Skeletal muscle tissue (tissue), 4 donors: ENCODE data around the gene SRPRB. TPM values are rescaled to one million over a fixed set of nuclear protein-coding genes. Genes with fewer than 3 reads are reported as not detected.

Source experiments
- H3K27ac ChIP-seq: one replicate; pipeline ENCODE4 v1.7.0; 2013; ENCODE audit warnings: mild to moderate bottlenecking, low read depth, low read length, inconsistent platforms
- H3K27me3 ChIP-seq, 3 donors: one replicate each; pipeline ENCODE4 v1.7.0; 2013; ENCODE audit warnings: low read length in 3 of 3; ENCODE audit not compliant: control insufficient read depth in 3 of 3, insufficient read depth in 3 of 3
- H3K36me3 ChIP-seq, 3 donors: one replicate each; pipeline ENCODE4 v1.7.0; 2013; ENCODE audit warnings: low read length in 3 of 3; ENCODE audit not compliant: control insufficient read depth in 3 of 3, insufficient read depth in 3 of 3
- H3K4me1 ChIP-seq, 3 donors: one replicate each; pipeline ENCODE4 v1.7.0; 2013; ENCODE audit warnings: low read length in 3 of 3, mild to moderate bottlenecking in 3 of 3; ENCODE audit not compliant: control insufficient read depth in 3 of 3, insufficient read depth in 3 of 3
- H3K4me3 ChIP-seq, 3 donors: one replicate each; pipeline ENCODE4 v1.7.0; 2013; ENCODE audit warnings: low read length in 3 of 3
- H3K9ac ChIP-seq, 3 donors: one replicate each; pipeline ENCODE4 v1.7.0; 2013; ENCODE audit warnings: low read length in 3 of 3, mild to moderate bottlenecking in 3 of 3, moderate library complexity in 2 of 3, low read depth in 1 of 3
- H3K9me3 ChIP-seq, 3 donors: one replicate each; pipeline ENCODE4 v1.7.0; 2013; ENCODE audit warnings: low read length in 3 of 3; ENCODE audit not compliant: control insufficient read depth in 3 of 3
- total RNA-seq: library from RNA; depleted of rRNA; stranded (reverse); fragments of >200 nt; gene quantifications from one replicate; pipeline ENCODE4 v1.2.3, GENCODE V29; 2014
- donor health status: Osteomylitis.

Gene SRPRB, protein sequence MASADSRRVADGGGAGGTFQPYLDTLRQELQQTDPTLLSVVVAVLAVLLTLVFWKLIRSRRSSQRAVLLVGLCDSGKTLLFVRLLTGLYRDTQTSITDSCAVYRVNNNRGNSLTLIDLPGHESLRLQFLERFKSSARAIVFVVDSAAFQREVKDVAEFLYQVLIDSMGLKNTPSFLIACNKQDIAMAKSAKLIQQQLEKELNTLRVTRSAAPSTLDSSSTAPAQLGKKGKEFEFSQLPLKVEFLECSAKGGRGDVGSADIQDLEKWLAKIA
- total RNA-seq: 40.7 TPM

DNA sequence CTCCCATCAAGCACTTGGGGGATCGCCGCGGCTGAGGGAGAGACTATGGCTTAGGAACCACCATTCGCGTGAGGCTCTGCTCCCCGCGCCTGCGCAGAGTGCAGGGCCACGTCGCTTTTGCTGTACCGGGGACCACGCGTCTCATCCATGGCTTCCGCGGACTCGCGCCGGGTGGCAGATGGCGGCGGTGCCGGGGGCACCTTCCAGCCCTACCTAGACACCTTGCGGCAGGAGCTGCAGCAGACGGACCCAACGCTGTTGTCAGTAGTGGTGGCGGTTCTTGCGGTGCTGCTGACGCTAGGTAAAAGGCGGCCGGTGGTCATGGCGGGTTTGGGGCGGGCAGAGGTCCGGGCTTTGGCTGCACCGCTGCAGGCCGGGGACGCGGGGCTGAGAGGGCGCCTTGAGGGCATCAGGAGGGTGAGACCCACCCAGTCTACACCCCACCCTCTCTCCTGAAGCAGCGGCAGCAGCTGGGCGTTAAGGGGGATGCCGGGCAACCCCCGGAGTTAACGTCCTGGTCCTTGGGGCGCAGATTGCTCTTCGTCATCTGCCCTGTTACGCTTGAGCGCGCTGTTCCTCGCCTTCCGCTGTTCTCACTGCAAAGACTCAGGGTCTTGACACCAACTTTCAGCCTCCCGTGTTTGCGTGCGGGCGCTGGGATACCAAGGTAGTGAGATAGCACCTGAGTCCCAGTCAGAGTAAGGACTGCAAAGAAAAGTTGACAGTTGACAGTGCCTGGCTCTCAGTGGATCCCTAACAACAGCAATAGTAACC lies at the start of gene SRPRB:
SRPRB (plus strand) TSS at position 114 of the 774 bp plus-strand sequence; CDS start at position 148, 34 bp downstream.
- H3K4me1 ChIP-seq: peaks cover 0 to 8% (median 6%) of the 10 kb centered on the region in 3 donors
- no peaks in the 10 kb centered on the region for H3K9me3 ChIP-seq
- peaks cover 9 to 15% (median 10%) of the 10 kb centered on the region in 3 donors for H3K36me3 ChIP-seq
- H3K9ac ChIP-seq: peak within 1 kb of the TSS; percentile 80 to 88 (median 81)
- no peak within 1 kb of the TSS for H3K27ac ChIP-seq
- no peaks in the 10 kb centered on the region for H3K27me3 ChIP-seq
- H3K4me3 ChIP-seq: peak within 1 kb of the TSS; percentile 84 to 94 (median 94)

DNA sequence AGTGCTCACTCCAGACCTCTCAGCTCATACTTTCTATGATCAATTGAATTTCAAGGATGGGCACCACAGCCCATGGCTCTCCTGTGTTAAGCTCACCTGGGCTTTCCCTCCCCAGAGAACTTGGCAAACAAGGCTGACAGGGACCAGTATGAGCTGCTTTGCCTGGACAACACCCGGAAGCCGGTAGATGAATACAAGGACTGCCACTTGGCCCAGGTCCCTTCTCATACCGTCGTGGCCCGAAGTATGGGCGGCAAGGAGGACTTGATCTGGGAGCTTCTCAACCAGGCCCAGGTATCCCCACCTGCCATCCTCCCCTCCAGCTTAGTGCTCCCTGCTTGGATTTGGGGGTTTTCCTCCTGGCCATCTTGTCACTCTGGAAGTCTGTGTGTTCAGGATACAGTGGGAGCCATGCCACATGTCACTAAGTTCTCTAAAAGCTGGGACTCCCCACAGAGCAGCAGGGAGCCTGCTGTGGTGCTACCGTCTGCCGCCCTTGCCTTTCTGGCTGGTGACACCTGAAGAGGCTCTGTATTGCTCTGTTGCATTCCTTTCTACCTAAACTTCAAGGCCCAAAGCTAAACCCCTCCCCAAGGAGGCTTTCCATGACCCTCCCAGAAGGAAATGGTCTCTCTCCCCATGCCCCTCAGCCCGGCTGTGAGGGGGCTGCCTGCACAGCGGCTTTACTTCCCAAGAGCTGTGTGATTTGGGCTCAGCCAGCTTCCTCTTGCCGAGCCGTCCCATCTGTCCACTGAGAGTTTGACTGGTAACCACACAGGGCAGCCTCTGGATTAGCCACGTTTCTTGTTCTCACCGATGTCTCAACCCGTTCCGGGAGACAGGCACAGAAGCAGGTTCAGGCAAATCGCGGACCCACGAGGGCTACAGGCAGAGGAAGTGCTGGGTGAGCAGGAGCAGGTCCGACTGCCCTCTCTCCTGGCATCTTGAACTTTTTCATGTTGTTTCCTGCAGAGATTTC lies 48.6 kb upstream of the SRPRB start:
- no peak overlapping the region for H3K4me3 ChIP-seq
- H3K9ac ChIP-seq: no peak overlapping the region
- H3K9me3 ChIP-seq: no peaks in the 10 kb centered on the region
- H3K36me3 ChIP-seq: no peaks in the 10 kb centered on the region
- H3K27me3 ChIP-seq: no peaks in the 10 kb centered on the region
- no peaks in the 10 kb centered on the region for H3K4me1 ChIP-seq
- no peak overlapping the region for H3K27ac ChIP-seq

DNA sequence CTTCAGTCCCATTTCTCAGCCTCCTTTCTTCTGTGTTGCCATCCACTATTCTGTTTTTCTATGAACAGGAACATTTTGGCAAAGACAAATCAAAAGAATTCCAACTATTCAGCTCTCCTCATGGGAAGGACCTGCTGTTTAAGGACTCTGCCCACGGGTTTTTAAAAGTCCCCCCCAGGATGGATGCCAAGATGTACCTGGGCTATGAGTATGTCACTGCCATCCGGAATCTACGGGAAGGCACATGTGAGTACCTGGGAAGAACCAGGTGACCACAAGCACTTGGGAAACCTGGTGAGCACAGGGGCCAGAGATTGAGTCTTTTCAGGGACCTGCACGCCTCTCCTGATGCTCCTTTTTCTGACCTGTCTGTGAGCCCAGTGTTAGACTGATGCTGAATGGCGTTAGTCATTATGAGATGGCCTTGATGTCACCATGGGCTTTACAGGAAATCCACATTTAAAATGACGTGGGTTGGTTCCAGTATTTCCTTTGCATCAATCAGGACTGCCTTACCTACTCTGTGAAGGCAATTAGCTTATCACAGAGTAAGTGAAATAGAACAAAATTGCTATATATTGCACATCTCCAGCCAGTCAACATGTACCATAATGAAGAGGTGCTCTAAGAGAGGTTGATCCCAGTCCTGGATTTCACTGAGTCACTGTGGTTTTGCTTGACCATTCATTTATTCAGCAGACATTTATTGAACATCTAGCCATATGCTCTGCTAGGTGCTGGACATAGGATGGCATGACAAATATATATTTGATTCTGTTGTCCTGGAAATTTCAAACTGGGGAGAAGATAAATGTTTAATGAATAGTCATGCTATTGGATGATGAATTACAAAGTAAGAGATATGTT lies 47.7 kb upstream of the SRPRB start:
- Histone ChIP-seq H3K9me3 (no peaks in the 10 kb centered on the region), H3K9ac (no peak overlapping the region), H3K27me3 (no peaks in the 10 kb centered on the region), H3K4me3 (no peak overlapping the region), H3K36me3 (no peaks in the 10 kb centered on the region), H3K4me1 (no peaks in the 10 kb centered on the region), H3K27ac (no peak overlapping the region)

DNA sequence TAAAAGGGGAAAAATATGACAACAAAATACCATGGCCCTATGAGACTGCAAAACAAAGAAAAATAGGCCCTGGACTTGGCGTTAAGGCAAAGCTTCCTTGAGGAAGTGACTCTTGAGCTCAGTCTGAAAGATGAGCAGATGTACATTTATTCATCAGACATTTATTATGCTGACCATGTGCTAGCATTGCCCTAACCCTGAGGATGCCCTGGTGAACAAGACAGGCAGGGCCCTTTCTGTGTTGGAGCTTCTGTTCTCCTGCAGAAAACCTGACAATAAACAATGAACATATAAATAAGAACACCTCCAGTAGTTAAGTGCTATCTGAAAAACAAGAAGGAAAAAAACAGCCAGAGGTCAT lies 47.1 kb upstream of the SRPRB start:
- Histone ChIP-seq H3K9ac (no peak overlapping the region), H3K36me3 (no peaks in the 10 kb centered on the region), H3K27ac (no peak overlapping the region), H3K27me3 (no peaks in the 10 kb centered on the region), H3K4me3 (no peak overlapping the region), H3K9me3 (no peaks in the 10 kb centered on the region), H3K4me1 (no peaks in the 10 kb centered on the region)

DNA sequence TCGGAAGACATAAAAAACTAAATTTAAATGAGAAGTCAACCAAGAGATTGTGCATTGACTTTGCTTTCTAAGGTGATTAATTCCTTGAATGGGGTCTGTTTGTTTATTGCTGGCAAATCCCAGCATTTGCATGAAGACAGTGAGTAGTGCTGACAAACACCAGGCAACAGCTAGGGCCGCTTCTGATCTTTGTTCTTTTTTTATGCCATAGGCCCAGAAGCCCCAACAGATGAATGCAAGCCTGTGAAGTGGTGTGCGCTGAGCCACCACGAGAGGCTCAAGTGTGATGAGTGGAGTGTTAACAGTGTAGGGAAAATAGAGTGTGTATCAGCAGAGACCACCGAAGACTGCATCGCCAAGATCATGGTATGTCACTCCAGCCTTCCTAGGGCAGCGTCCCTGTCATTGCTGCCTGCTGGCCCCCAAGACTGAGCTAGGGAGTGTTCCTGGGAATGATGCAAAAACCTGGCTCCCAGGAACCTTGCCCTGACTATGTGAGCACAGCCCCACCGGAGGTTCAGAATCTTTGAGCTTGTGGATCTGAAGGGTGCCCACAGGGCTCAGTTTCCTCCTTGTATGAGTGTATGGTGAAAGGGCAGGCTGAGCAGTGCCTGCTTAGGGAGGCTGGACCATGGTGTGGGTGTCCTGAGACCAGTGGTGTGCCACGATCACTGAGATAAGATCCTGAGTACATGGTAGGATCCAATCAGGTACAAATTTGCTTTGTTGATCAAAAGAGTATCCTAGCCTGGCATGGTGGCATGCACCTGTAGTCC lies 46.5 kb upstream of the SRPRB start:
- Histone ChIP-seq H3K4me1 (peaks cover 1 to 3% (median 2%) of the 10 kb centered on the region in 3 donors), H3K9me3 (no peaks in the 10 kb centered on the region), H3K27ac (no peak overlapping the region), H3K27me3 (no peaks in the 10 kb centered on the region), H3K36me3 (no peaks in the 10 kb centered on the region), H3K4me3 (no peak overlapping the region), H3K9ac (no peak overlapping the region)

DNA sequence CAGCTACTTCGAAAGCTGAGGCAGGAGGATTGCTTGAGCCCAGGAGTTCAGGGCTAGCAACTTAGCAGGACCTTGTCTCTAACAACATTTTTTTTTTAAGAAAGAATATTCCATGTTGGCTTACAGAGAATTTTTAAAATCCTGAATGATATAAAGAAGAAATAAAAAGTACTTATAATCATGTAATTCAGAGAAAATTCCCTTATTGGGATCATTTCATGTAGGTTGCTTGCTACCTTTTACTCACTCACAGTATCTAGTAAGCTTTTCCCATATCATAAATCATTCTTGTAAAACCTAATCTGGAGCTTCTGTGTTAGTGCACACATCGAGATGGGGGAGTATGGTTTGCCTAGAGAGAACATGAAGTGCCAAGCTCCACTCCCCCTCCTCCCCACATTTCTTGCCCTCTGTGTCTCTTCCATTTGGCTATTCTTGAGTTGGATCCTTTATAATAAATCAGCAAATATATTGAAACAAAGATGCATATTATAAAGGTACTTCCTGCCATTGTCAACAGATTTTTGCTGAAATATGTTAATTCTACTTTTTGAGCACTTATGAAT lies 45.8 kb upstream of the SRPRB start:
- H3K27me3 ChIP-seq: no peaks in the 10 kb centered on the region
- H3K36me3 ChIP-seq: no peaks in the 10 kb centered on the region
- H3K9me3 ChIP-seq: no peaks in the 10 kb centered on the region
- H3K27ac ChIP-seq: no peak overlapping the region
- peaks cover 3 to 8% (median 4%) of the 10 kb centered on the region in 3 donors for H3K4me1 ChIP-seq
- no peak overlapping the region for H3K4me3 ChIP-seq
- H3K9ac ChIP-seq: no peak overlapping the region

DNA sequence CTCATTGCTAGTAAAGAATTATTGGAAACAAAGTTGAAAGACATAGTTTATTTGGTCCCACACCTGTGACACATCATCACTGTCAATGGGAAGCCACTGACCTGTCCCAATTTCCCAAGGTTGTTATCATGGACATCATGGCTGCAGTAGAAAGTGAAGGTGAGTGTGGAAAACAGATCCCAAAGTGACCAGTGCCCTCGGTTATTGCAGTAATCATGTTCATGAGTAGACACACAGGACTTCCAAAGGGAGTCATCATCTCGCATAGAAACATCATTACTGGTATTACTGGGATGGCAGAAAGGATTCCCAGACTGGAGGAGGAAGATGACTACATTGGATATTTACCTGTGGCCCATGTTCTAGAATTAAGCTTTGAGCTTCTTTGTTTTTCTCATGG lies 44.7 kb upstream of the SRPRB start:
- H3K27ac ChIP-seq: no peak overlapping the region
- no peaks in the 10 kb centered on the region for H3K27me3 ChIP-seq
- H3K9ac ChIP-seq: no peak overlapping the region
- H3K4me1 ChIP-seq: peaks cover 3 to 13% (median 4%) of the 10 kb centered on the region in 3 donors
- no peaks in the 10 kb centered on the region for H3K9me3 ChIP-seq
- no peaks in the 10 kb centered on the region for H3K36me3 ChIP-seq
- no peak overlapping the region for H3K4me3 ChIP-seq

DNA sequence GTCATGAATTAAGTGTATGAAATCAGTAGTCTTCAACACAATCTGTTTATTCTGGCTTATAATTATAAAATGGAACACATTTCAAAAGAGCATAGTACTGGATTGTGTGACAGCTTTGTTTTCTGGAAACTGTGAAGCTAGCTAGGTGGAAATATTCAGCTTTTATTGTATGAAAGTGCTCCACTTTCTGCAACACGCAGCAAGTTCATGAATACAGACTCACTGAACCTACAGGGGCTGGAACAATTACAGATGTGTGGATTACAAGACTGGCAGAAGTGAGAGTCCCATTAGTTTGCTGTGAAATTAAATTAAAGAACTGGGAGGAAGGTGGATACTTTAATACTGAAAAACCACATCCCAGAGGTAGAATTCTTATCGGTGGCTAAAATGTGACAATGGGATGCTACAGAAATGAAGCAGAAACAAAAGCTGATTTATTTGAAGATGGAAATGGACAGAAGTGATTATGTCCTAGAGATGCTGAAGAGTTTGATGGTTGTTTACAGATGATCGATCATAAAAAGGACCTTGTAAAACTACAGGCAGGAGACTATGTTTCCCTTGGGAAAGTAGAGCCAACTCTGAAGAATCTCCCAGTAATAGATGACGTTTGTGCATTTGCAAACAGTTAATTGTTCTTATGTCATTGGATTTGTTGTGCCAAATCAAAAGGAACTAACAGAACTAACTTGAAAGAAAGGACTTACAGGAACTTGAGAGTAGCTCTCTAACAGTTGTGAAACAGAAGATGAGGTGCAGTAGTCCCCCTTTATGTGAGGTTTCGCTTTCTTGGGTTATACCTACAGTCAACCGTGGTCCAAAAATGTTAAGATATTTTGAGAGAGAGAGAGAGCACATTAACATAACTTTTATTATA lies 43.8 kb upstream of the SRPRB start:
- Histone ChIP-seq H3K27me3 (no peaks in the 10 kb centered on the region), H3K4me3 (no peak overlapping the region), H3K27ac (no peak overlapping the region), H3K36me3 (no peaks in the 10 kb centered on the region), H3K9ac (no peak overlapping the region), H3K4me1 (peaks cover 3 to 13% (median 4%) of the 10 kb centered on the region in 3 donors), H3K9me3 (no peaks in the 10 kb centered on the region)
